Measurements from ENCODE around the gene FBLN2.

DNA sequence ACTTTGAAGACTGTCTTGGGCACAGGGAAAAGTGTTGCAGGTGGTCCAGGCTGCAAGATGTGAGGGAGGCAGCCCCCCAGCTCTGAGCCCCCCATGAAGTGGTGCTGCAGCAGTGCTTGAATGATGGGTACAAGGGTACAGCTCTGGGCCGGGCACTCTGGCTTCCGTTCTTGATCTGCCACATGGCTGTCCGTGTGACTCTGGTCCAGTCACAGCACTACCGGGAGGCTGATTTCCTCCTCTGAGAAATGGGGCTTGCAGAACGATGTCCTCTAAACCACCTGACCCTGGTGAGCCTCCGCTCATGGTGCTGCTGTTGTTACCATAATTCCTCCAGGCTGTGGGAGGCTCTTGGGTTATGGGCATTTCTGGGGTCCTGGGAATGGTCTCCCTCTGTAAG lies 75.1 kb downstream of the FBLN2 start:
- TF ChIP-seq FOXM1 (IDR thresholded peaks at IDR 0.05; ENCODE audit: low read depth) (no peak), YY1 (IDR thresholded peaks at IDR 0.05; ENCODE audit: low read depth) (no peak), TCF12 (IDR thresholded peaks at IDR 0.05) (no peak), POLR2AphosphoS5 (IDR thresholded peaks at IDR 0.05; ENCODE audit: low read depth, low read length) (no peak), SMC3 (IDR thresholded peaks at IDR 0.05; ENCODE audit: low read depth, low read length) (no peak), ELF1 (IDR thresholded peaks at IDR 0.05) (no peak), EZH2phosphoT487 (IDR thresholded peaks at IDR 0.05; ENCODE audit: borderline replicate concordance, low read depth) (no peak), RAD21 (IDR thresholded peaks at IDR 0.05; ENCODE audit: low read length) (no peak)
- TF ChIP-seq, protein P1, sequence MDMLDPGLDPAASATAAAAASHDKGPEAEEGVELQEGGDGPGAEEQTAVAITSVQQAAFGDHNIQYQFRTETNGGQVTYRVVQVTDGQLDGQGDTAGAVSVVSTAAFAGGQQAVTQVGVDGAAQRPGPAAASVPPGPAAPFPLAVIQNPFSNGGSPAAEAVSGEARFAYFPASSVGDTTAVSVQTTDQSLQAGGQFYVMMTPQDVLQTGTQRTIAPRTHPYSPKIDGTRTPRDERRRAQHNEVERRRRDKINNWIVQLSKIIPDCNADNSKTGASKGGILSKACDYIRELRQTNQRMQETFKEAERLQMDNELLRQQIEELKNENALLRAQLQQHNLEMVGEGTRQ (IDR thresholded peaks at IDR 0.05; ENCODE audit: borderline replicate concordance, low read depth, low read length) = no peak
- TF ChIP-seq, protein P2, sequence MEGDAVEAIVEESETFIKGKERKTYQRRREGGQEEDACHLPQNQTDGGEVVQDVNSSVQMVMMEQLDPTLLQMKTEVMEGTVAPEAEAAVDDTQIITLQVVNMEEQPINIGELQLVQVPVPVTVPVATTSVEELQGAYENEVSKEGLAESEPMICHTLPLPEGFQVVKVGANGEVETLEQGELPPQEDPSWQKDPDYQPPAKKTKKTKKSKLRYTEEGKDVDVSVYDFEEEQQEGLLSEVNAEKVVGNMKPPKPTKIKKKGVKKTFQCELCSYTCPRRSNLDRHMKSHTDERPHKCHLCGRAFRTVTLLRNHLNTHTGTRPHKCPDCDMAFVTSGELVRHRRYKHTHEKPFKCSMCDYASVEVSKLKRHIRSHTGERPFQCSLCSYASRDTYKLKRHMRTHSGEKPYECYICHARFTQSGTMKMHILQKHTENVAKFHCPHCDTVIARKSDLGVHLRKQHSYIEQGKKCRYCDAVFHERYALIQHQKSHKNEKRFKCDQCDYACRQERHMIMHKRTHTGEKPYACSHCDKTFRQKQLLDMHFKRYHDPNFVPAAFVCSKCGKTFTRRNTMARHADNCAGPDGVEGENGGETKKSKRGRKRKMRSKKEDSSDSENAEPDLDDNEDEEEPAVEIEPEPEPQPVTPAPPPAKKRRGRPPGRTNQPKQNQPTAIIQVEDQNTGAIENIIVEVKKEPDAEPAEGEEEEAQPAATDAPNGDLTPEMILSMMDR (IDR thresholded peaks at IDR 0.05) = no peak
- TF ChIP-seq, protein P3, sequence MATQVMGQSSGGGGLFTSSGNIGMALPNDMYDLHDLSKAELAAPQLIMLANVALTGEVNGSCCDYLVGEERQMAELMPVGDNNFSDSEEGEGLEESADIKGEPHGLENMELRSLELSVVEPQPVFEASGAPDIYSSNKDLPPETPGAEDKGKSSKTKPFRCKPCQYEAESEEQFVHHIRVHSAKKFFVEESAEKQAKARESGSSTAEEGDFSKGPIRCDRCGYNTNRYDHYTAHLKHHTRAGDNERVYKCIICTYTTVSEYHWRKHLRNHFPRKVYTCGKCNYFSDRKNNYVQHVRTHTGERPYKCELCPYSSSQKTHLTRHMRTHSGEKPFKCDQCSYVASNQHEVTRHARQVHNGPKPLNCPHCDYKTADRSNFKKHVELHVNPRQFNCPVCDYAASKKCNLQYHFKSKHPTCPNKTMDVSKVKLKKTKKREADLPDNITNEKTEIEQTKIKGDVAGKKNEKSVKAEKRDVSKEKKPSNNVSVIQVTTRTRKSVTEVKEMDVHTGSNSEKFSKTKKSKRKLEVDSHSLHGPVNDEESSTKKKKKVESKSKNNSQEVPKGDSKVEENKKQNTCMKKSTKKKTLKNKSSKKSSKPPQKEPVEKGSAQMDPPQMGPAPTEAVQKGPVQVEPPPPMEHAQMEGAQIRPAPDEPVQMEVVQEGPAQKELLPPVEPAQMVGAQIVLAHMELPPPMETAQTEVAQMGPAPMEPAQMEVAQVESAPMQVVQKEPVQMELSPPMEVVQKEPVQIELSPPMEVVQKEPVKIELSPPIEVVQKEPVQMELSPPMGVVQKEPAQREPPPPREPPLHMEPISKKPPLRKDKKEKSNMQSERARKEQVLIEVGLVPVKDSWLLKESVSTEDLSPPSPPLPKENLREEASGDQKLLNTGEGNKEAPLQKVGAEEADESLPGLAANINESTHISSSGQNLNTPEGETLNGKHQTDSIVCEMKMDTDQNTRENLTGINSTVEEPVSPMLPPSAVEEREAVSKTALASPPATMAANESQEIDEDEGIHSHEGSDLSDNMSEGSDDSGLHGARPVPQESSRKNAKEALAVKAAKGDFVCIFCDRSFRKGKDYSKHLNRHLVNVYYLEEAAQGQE (IDR thresholded peaks at IDR 0.05; ENCODE audit: low read depth, low read length) = no peak
- TF ChIP-seq, protein P4, sequence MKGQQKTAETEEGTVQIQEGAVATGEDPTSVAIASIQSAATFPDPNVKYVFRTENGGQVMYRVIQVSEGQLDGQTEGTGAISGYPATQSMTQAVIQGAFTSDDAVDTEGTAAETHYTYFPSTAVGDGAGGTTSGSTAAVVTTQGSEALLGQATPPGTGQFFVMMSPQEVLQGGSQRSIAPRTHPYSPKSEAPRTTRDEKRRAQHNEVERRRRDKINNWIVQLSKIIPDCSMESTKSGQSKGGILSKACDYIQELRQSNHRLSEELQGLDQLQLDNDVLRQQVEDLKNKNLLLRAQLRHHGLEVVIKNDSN (IDR thresholded peaks at IDR 0.05; ENCODE audit: borderline replicate concordance, low read depth) = no peak
- TF ChIP-seq, protein P5, sequence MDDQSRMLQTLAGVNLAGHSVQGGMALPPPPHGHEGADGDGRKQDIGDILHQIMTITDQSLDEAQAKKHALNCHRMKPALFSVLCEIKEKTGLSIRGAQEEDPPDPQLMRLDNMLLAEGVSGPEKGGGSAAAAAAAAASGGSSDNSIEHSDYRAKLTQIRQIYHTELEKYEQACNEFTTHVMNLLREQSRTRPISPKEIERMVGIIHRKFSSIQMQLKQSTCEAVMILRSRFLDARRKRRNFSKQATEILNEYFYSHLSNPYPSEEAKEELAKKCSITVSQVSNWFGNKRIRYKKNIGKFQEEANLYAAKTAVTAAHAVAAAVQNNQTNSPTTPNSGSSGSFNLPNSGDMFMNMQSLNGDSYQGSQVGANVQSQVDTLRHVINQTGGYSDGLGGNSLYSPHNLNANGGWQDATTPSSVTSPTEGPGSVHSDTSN (IDR thresholded peaks at IDR 0.05) = no peak

All from SK-N-SH (cell line).